GM21447 (cell line): ENCODE data around the gene MXI1.

Source experiments
- ATAC-seq: cut with Tn5 transposase; IDR thresholded peaks from one replicate; pipeline ENCODE4 v1.9.1; 2021; ENCODE audit not compliant: unreplicated experiment

Gene MXI1

GRCh38 chr10:110215286-110216170 lies 8.1 kb downstream of the MXI1 start:
- ATAC-seq = no peak

GRCh38 chr10:110216240-110216639 lies 8.8 kb downstream of the MXI1 start:
- ATAC-seq = no peak

GRCh38 chr10:110216942-110217661 lies 9.7 kb downstream of the MXI1 start:
- no peak for ATAC-seq

GRCh38 chr10:110217662-110218008 lies 10.2 kb downstream of the MXI1 start:
- ATAC-seq = no peak

DNA sequence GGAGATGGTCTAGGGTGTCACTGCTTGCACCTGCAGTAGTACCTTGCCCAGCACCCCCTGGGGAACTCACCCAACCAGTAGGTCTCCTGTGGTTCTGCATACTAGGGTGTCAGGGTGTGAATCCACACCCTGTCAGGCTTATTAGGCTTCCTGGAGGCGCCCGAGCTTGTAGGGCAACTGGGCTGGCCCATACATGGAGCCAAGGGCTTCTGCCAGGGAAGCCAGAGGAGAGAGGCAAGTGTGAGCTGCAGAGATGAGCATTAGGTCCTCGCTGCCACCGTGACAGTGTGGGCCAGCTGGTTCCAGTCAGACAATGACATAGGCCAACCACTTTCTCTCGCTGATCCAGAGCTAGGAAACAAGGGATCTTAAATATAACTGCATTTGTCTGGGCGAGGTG lies 11.2 kb downstream of the MXI1 start:
- no peak for ATAC-seq

DNA sequence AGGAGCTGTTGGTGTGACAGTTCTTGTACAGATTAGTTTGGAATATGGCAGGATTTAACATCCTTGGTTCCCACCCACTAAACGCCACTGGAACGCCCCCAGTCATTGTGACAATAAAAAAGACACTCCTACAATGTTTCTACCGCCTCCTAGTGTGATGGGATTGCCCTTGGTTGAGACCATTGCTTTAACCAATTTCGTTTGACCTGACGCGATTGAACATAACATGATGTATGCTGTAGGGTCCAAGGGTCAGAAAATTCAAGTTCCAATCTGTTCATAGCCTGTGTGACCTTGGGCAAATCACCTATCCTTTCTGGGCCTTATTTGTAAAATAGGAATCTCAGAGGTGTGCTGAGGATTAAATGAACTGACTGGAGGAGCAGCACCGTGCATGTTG lies 12.5 kb downstream of the MXI1 start:
- ATAC-seq = no peak

- ATAC-seq = no peak
These were observed 13.0 kb downstream of the MXI1 start for GRCh38 chr10:110220398-110220797.

GRCh38 chr10:110221044-110221720 lies 13.8 kb downstream of the MXI1 start:
- ATAC-seq = no peak

DNA sequence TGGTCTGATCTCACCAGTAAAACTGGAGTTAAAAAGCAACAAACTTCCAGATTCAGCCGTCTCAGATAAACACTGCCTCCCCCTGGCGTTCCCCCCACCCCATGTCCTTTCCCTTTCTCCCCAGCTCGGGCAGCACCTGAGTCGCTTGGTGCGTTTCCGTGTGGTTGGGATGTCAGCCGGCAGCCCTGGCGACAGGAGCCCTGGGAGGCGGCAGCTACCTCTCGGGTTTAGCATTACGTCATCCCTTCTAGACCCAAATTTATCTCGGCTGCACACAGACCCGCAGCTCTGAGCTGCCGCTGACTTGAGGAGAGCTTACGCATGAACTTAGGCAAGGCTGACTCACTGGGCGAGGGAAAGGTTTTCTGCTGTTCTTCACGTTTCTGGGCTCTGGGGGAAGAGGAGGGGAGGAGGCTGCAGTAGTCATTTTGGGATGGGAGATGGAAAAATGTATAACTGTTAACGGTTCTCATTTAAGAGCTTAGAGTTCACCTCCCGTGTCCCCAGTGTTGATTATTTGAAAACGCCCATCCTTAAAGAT lies 14.4 kb downstream of the MXI1 start:
- peak; percentile 65 for ATAC-seq

- ATAC-seq = no peak
These were observed 15.4 kb downstream of the MXI1 start for GRCh38 chr10:110222641-110223297.

DNA sequence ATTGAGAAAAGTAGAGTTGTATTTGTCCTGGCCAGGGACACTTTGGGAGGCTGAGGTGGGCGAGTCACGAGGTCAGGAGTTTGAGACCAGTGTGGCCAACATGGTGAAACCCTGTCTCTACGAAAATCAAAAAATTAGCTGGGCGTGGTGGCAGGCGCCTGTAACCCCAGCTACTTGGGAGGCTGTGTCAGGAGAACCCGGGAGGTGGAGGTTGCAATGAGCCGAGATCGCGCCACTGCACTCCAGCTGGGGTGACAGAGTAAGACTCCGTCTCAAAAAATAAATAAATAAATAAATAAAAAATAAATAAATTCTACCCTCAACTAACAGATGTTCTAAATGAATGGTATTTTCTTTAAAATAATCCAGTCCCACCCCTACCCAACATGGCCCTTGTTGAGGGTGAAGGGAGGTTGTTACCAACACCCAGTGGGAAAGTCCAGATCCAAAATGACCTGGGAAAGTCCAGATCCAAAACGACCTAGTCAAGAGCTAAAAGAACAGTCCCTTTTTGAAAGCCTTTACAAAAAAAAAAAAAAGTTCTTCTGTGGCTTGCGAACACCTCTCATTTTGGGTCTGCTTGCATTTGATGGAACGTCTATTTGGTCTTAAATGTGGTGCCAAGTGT lies 16.0 kb downstream of the MXI1 start:
- ATAC-seq = no peak

DNA sequence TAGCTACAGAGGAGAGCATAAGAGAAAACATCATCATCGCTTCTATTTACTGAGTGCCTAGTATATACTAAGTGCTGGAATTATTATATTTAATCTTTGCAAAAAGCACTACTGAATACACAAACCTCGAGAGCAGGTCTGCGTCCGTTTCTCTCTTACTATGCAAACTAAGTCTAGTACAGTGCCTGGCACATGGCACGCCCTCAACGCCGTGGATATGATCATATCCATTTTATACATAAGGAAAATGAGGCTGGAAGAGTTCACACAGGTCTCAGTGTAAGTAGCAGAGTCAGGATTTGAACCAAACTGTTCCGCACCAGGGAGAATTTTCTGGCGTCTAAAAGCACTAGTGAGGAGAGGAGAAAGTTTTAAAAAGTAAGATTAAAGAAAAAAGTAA lies 17.6 kb downstream of the MXI1 start:
- ATAC-seq = no peak

- peak; percentile 5 for ATAC-seq
These were observed 18.0 kb downstream of the MXI1 start for GRCh38 chr10:110225441-110225755.

- ATAC-seq = peak; percentile 78
These were observed 18.5 kb downstream of the MXI1 start for GRCh38 chr10:110225756-110226542.

DNA sequence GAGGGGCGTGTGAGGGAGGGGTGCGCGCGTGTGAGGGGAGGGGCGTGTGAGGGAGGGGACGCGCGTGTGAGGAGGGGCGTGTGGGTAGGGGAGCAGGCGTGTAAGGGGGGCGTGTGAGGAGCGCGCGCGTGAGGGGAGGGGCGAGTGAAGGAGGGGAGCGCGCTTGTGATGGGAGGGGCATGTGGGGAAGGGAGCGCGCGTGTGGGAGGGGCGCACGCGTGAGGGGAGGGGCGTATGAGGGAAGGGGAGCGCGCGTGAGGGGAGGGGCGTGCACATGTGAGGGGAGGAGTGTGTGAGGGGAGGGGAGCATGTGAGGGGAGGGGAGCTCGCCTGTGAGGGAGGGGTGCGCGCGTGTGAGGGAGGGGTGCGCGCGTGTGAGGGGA lies 19.1 kb downstream of the MXI1 start:
- no peak for ATAC-seq

GRCh38 chr10:110226926-110227641 lies 19.7 kb downstream of the MXI1 start:
- no peak for ATAC-seq

DNA sequence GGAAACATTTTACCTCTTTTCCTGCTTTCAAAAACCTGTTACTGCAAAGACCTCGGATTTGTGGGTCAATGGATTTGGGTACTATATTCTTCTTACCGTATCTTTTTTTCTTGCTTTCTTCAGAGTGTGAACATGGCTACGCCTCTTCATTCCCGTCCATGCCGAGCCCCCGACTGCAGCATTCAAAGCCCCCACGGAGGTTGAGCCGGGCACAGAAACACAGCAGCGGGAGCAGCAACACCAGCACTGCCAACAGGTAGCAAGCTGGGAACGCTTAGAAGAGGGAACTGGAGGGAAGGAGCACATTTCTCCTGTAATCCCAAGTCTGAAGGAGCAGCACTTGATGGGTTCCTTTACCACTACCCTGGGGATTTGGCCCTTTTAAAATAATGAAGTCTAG lies 20.7 kb downstream of the MXI1 start:
- no peak for ATAC-seq

- ATAC-seq = no peak
These were observed 21.8 kb downstream of the MXI1 start for GRCh38 chr10:110229155-110229554.

DNA sequence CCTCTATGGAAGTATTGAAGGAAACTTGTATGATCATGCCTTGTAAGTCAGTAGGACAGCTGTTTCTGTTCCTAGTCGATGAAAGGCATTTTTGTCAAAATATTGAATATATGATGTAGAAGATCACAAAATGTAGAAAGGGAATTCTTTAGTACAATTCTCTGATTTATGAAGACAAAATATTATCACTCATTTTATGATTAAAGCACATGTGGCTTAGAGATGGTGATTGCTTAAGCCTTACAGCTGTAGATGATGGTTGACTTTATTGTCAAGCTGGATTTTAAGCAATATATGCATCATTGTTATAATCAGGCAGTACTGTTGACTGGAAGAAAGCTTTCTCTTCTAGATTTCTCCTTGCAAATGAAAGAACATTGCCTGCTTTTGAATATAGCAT lies 26.4 kb downstream of the MXI1 start:
- no peak for ATAC-seq
